Stomach (tissue), 9 donors: ENCODE data around the gene DDIAS. TPM values are rescaled to one million over a fixed set of nuclear protein-coding genes. Genes with fewer than 3 reads are reported as not detected.

ENCODE experiments used
- DNase-seq, 2 donors: peaks; one replicate each; pipeline versions ENCODE4 v3.0.0 to v3.0.0-alpha.2; 2013 to 2019
- H3K27ac ChIP-seq, 5 donors: fragments of 200-600 bp in 4 of 5; sonication (generic) in 4 of 5; one replicate each; pipeline ENCODE4 v1.5.1; 2013 to 2019; ENCODE audit warnings: mild to moderate bottlenecking in 1 of 5, moderate library complexity in 1 of 5
- H3K27me3 ChIP-seq, 3 donors: fragments of 200-600 bp; sonication (generic); one replicate each; pipeline ENCODE4 v1.5.1; 2017 to 2019; ENCODE audit warnings: mixed run types in 1 of 3
- H3K36me3 ChIP-seq, 4 donors: fragments of 200-600 bp; sonication (generic); 1 replicate in 3 of 4; 2 replicates in 1 of 4; pipeline ENCODE4 v1.5.1; 2016 to 2019
- H3K4me1 ChIP-seq, 4 donors: fragments of 200-600 bp; sonication (generic); one replicate each; pipeline ENCODE4 v1.5.1; 2016 to 2019
- H3K4me3 ChIP-seq, 4 donors: fragments of 200-600 bp; sonication (generic) in 3 of 4; one replicate each; pipeline ENCODE4 v1.5.1; 2016 to 2019; ENCODE audit warnings: mild to moderate bottlenecking in 1 of 4
- H3K9me3 ChIP-seq, 4 donors: fragments of 200-600 bp; sonication (generic); one replicate each; pipeline ENCODE4 v1.5.1; 2016 to 2019
- CTCF ChIP-seq, 7 experiments: fragments of 450-650 bp in 4 of 7; fragments of 200-600 bp in 3 of 7; sonication (generic) in 3 of 7; IDR thresholded peaks; one replicate each; pipeline ENCODE4 v1.5.1; 2016 to 2019; ENCODE audit warnings: antibody characterized with exemption in 7 of 7, control low read depth in 2 of 7, mild to moderate bottlenecking in 1 of 7
- EP300 ChIP-seq: sonication (generic); formaldehyde crosslinking; IDR thresholded peaks from one replicate; pipeline ENCODE4 v1.6.1; 2017; ENCODE audit warnings: antibody characterized with exemption
- POLR2A ChIP-seq, 4 donors: fragments of 450-650 bp; IDR thresholded peaks; one replicate each; pipeline ENCODE4 v1.6.1; 2016; ENCODE audit warnings: antibody characterized with exemption in 4 of 4, control low read depth in 2 of 4, mild to moderate bottlenecking in 1 of 4, moderate library complexity in 1 of 4
- POLR2AphosphoS5 ChIP-seq, 3 donors: sonication (generic); formaldehyde crosslinking; IDR thresholded peaks; one replicate each; pipeline ENCODE4 v1.6.1; 2016; ENCODE audit warnings: antibody characterized with exemption in 3 of 3
- WGBS, 5 donors: extraction: QIAGEN DNeasy Blood & Tissue Kit in 3 of 5; methylation state at CpG; one replicate each; pipeline versions ENCODE4 v1.1.5 to v1.1.7; 2013 to 2018; 5-methylcytosine and 5-hydroxymethylcytosine counted together
- intact Hi-C: fragments of 100-400 bp; cut with DNase I; formaldehyde crosslinking; loops from one replicate; pipeline ENCODE4 v1.15.1; 2023; ENCODE audit warnings: low total_unique reads
- polyA plus RNA-seq, 3 donors: library from polyadenylated mRNA; stranded (reverse); fragments of 200-250 nt; gene quantifications; one replicate each; pipeline ENCODE4 v1.2.3, GENCODE V29; 2013
- total RNA-seq, 5 donors: library from RNA; depleted of rRNA; stranded (reverse); fragments of >200 nt; gene quantifications; one replicate each; pipeline versions ENCODE4 v1.1.0 to v1.2.3, GENCODE V29; 2014 to 2016
- donor health status: healthy with polysubstance abuse.
- donor health status: Bipolar disorder and iron deficiency.
- donor health status: healthy.

The DDIAS gene
- total and polyA plus RNA-seq, 8 donors = 0.31 to 2.6 (median 1.6) TPM; not detected in 3

GRCh38 chr11:82924522-82925224, 23.1 kb downstream of the DDIAS start:
- peaks cover 0 to 7% (median 0%) of the 10 kb centered on the region in 4 donors for H3K4me1 ChIP-seq
- no peaks in the 10 kb centered on the region for H3K36me3 ChIP-seq
- no peak overlapping the region for H3K4me3 ChIP-seq
- 92 to 96% (median 95%) methylated on average over 5 of the region's 5 CpGs for WGBS, 5 donors
- DNase-seq = no peak
- H3K27ac ChIP-seq = no peak overlapping the region
- intact Hi-C loops = no loop called here
- H3K9me3 ChIP-seq = no peaks in the 10 kb centered on the region
- H3K27me3 ChIP-seq = no peaks in the 10 kb centered on the region
- TF ChIP-seq EP300 = no peak
- no peak for TF ChIP-seq POLR2AphosphoS5 (IDR thresholded peaks at IDR 0.05)
- no peak for TF ChIP-seq POLR2A (IDR thresholded peaks at IDR 0.05)

- no peaks in the 10 kb centered on the region for H3K9me3 ChIP-seq
- H3K27me3 ChIP-seq = no peaks in the 10 kb centered on the region
- H3K4me3 ChIP-seq = no peak overlapping the region
- H3K27ac ChIP-seq = no peak overlapping the region
- peaks cover 0 to 7% (median 0%) of the 10 kb centered on the region in 4 donors for H3K4me1 ChIP-seq
- H3K36me3 ChIP-seq = no peaks in the 10 kb centered on the region
- TF ChIP-seq CTCF (IDR thresholded peaks at IDR 0.05) (peak in 5 of 7 experiments; percentile 44 to 89 (median 57)), POLR2A (IDR thresholded peaks at IDR 0.05) (no peak), POLR2AphosphoS5 (IDR thresholded peaks at IDR 0.05) (no peak), EP300 (no peak)
- intact Hi-C loops = no loop called here
- DNase-seq = peak in 1 of 2 donors; percentile 78
Observed at GRCh38 chr11:82927264-82927880, 25.8 kb downstream of the DDIAS start.

- H3K36me3 ChIP-seq = no peaks in the 10 kb centered on the region
Observed at GRCh38 chr11:82929121-82929520, 27.6 kb downstream of the DDIAS start.

GRCh38 chr11:82930229-82930628, 28.7 kb downstream of the DDIAS start:
- TF ChIP-seq EP300 (no peak), CTCF (IDR thresholded peaks at IDR 0.05) (no peak), POLR2AphosphoS5 (IDR thresholded peaks at IDR 0.05) (no peak), POLR2A (IDR thresholded peaks at IDR 0.05) (no peak)
- no peaks in the 10 kb centered on the region for H3K9me3 ChIP-seq
- no peaks in the 10 kb centered on the region for H3K36me3 ChIP-seq
- peaks cover 0 to 7% (median 0%) of the 10 kb centered on the region in 4 donors for H3K4me1 ChIP-seq
- H3K27me3 ChIP-seq = no peaks in the 10 kb centered on the region
- no peak overlapping the region for H3K27ac ChIP-seq
- intact Hi-C loops = no loop called here
- WGBS, 5 donors = 75 to 95% (median 92%) methylated on average over 3 of the region's 3 CpGs
- no peak overlapping the region for H3K4me3 ChIP-seq
- DNase-seq = no peak

More at GRCh38 chr11:82929121-82929520, 27.6 kb downstream of the DDIAS start:
- intact Hi-C loops = no loop called here
- 93 to 99% (median 96%) methylated on average over 8 to 10 of the region's 10 CpGs for WGBS, 5 donors
- H3K4me3 ChIP-seq = no peak overlapping the region
- no peaks in the 10 kb centered on the region for H3K27me3 ChIP-seq
- no peak overlapping the region for H3K27ac ChIP-seq
- H3K9me3 ChIP-seq = no peaks in the 10 kb centered on the region
- DNase-seq = no peak
- TF ChIP-seq POLR2A (IDR thresholded peaks at IDR 0.05) (no peak), EP300 (no peak), POLR2AphosphoS5 (IDR thresholded peaks at IDR 0.05) (no peak), CTCF (IDR thresholded peaks at IDR 0.05) (no peak)
- H3K4me1 ChIP-seq = peaks cover 0 to 7% (median 0%) of the 10 kb centered on the region in 4 donors
